Vagina (tissue), 2 donors: ENCODE data around the gene CRPPA. TPM values are rescaled to one million over a fixed set of nuclear protein-coding genes. Genes with fewer than 3 reads are reported as not detected.
"Not testable (repeated sequence)": the region's sequence is repeated elsewhere in the genome, so short reads cannot be mapped to it uniquely, and the experiment has no call there.

ENCODE experiments used
- DNase-seq, 2 donors: peaks; one replicate each; pipeline ENCODE4 v3.0.0-alpha.2; 2017; ENCODE audit errors: extremely low spot score in 2 of 2
- H3K27ac ChIP-seq: fragments of 200-600 bp; sonication (generic); one replicate; pipeline ENCODE4 v1.5.1; 2019
- H3K27me3 ChIP-seq: fragments of 200-600 bp; sonication (generic); one replicate; pipeline ENCODE4 v1.5.1; 2019
- H3K36me3 ChIP-seq, 2 donors: fragments of 200-600 bp; sonication (generic); one replicate each; pipeline ENCODE4 v1.5.1; 2017 to 2019
- H3K4me1 ChIP-seq: fragments of 200-600 bp; sonication (generic); one replicate; pipeline ENCODE4 v1.5.1; 2019
- H3K4me3 ChIP-seq, 2 donors: fragments of 200-600 bp; sonication (generic); 1 replicate in 1 of 2; 2 replicates in 1 of 2; pipeline ENCODE4 v1.5.1; 2016 to 2019
- H3K9me3 ChIP-seq: fragments of 200-600 bp; sonication (generic); one replicate; pipeline ENCODE4 v1.5.1; 2019
- POLR2A ChIP-seq, 2 donors: fragments of 450-650 bp; IDR thresholded peaks; one replicate each; pipeline ENCODE4 v1.6.1; 2017; ENCODE audit warnings: antibody characterized with exemption in 2 of 2, mild to moderate bottlenecking in 2 of 2, moderate library complexity in 2 of 2
- POLR2AphosphoS5 ChIP-seq, 2 donors: sonication (generic); formaldehyde crosslinking; IDR thresholded peaks; one replicate each; pipeline ENCODE4 v1.9.0; 2017; ENCODE audit warnings: antibody characterized with exemption in 2 of 2, mild to moderate bottlenecking in 2 of 2, low read depth in 1 of 2; ENCODE audit not compliant: insufficient read depth in 1 of 2
- intact Hi-C: fragments of 100-400 bp; cut with DNase I; formaldehyde crosslinking; loops from one replicate; pipeline ENCODE4 v1.15.1; 2023
- total RNA-seq: library from RNA; depleted of rRNA; stranded (reverse); fragments of >200 nt; gene quantifications from one replicate; pipeline ENCODE4 v1.2.3, GENCODE V29; 2016
- TF ChIP-seq, protein P1 (sequence below), 3 experiments: fragments of 450-650 bp in 2 of 3; fragments of 200-600 bp in 1 of 3; sonication (generic) in 1 of 3; IDR thresholded peaks; one replicate each; pipeline ENCODE4 v1.5.1; 2017 to 2019; ENCODE audit warnings: antibody characterized with exemption in 3 of 3, mild to moderate bottlenecking in 2 of 3, moderate library complexity in 2 of 3

CRPPA gene
- total RNA-seq, 1 donor from 2014 or later, result 1.2 TPM

DNA sequence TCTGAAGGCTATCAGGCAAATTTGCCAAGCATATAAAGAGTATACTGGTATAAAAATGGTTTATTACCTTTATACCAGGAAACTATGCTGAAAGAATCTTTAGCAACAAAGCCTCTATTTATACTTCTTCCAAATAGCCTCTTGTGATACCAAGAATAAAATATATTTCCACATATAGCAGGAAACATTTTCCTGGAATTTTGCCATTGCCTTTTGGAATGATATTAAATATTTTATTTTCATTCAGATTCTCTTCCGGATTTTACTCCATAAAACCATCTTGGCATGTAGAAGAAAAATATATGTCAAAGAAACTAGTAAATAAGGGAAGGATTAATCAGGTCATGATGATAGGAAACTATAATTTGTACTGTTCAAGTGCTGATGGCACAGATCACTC lies 26.5 kb upstream of the CRPPA start:
- DNase-seq, result no peak
- Histone ChIP-seq H3K4me3 (no peak overlapping the region), H3K9me3 (no peaks in the 10 kb centered on the region), H3K36me3 (no peaks in the 10 kb centered on the region), H3K27me3 (no peaks in the 10 kb centered on the region), H3K4me1 (no peaks in the 10 kb centered on the region), H3K27ac (no peak overlapping the region)
- TF ChIP-seq POLR2AphosphoS5 (IDR thresholded peaks at IDR 0.05; ENCODE audit: insufficient read depth in 1 of 2, low read depth in 1 of 2) (no peak), POLR2A (IDR thresholded peaks at IDR 0.05) (no peak)
- TF ChIP-seq, protein P1, sequence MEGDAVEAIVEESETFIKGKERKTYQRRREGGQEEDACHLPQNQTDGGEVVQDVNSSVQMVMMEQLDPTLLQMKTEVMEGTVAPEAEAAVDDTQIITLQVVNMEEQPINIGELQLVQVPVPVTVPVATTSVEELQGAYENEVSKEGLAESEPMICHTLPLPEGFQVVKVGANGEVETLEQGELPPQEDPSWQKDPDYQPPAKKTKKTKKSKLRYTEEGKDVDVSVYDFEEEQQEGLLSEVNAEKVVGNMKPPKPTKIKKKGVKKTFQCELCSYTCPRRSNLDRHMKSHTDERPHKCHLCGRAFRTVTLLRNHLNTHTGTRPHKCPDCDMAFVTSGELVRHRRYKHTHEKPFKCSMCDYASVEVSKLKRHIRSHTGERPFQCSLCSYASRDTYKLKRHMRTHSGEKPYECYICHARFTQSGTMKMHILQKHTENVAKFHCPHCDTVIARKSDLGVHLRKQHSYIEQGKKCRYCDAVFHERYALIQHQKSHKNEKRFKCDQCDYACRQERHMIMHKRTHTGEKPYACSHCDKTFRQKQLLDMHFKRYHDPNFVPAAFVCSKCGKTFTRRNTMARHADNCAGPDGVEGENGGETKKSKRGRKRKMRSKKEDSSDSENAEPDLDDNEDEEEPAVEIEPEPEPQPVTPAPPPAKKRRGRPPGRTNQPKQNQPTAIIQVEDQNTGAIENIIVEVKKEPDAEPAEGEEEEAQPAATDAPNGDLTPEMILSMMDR (IDR thresholded peaks at IDR 0.05), result no peak
- intact Hi-C loops, result no loop called here

- no peaks in the 10 kb centered on the region for H3K9me3 ChIP-seq
- no peaks in the 10 kb centered on the region for H3K36me3 ChIP-seq
- TF ChIP-seq POLR2AphosphoS5 (IDR thresholded peaks at IDR 0.05; ENCODE audit: insufficient read depth in 1 of 2, low read depth in 1 of 2) (no peak), POLR2A (IDR thresholded peaks at IDR 0.05) (no peak)
- TF ChIP-seq, protein P1 (IDR thresholded peaks at IDR 0.05), result no peak
- H3K4me1 ChIP-seq, result no peaks in the 10 kb centered on the region
- no peak overlapping the region for H3K4me3 ChIP-seq
- H3K27ac ChIP-seq, result no peak overlapping the region
- no peak for DNase-seq
- no peaks in the 10 kb centered on the region for H3K27me3 ChIP-seq
- intact Hi-C loops, result no loop called here
Observed at GRCh38 chr7:16446508-16446907, 25.2 kb upstream of the CRPPA start.

DNA sequence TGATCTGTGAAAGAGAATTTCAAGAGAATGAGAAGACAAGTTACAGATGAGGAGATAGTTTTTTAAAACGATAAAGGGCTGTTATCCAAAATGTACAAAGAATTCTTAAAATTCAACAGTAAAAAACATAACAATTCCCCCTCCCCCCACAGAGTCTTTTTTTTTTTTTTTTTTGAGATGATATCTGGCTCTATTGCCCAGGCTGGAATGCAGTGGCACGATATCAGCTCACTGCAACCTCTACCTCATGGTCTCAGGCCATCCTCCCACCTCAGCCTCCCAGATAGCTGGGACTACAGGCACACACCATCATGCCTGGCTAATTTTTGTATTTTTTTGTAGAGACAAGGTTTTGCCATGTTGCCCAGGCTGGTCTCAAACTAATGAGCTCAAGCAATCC lies 22.5 kb upstream of the CRPPA start:
- intact Hi-C loops, DNase-seq, H3K4me1 ChIP-seq, H3K27me3 ChIP-seq, H3K36me3 ChIP-seq, H3K4me3 ChIP-seq, H3K27ac ChIP-seq, H3K9me3 ChIP-seq: not testable (repeated sequence)

DNA sequence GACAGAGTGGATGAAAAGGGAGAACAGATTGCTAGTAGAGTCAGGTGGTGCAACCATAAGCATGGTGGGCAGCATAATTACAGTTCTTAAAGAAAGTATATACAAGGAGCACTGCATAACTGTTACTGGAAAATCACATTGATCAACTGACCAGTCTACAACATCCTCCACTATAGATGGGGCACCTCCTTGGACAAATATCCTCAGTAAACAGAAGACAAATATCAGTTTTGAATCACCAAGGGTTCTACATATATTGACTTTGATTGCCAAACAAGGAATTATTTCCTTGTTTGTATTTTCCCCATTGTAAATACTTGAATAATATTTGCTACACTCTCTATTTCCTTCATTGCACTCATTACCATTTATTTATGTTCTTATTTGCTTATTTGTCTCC lies 17.6 kb upstream of the CRPPA start:
- DNase-seq, result no peak
- intact Hi-C loops, result no loop called here

GRCh38 chr7:16436306-16436705 lies 15.0 kb upstream of the CRPPA start:
- intact Hi-C loops, result no loop called here
- TF ChIP-seq POLR2AphosphoS5 (IDR thresholded peaks at IDR 0.05; ENCODE audit: insufficient read depth in 1 of 2, low read depth in 1 of 2) (no peak), POLR2A (IDR thresholded peaks at IDR 0.05) (no peak)
- TF ChIP-seq, protein P1 (IDR thresholded peaks at IDR 0.05), result no peak
- Histone ChIP-seq H3K36me3 (no peaks in the 10 kb centered on the region), H3K27ac (no peak overlapping the region), H3K4me1 (no peaks in the 10 kb centered on the region), H3K27me3 (no peaks in the 10 kb centered on the region), H3K9me3 (no peaks in the 10 kb centered on the region), H3K4me3 (no peak overlapping the region)
- no peak for DNase-seq

More for the DNA sequence above, 17.6 kb upstream of the CRPPA start:
- no peak overlapping the region for H3K27ac ChIP-seq
- no peaks in the 10 kb centered on the region for H3K9me3 ChIP-seq
- H3K4me3 ChIP-seq, result no peak overlapping the region
- H3K4me1 ChIP-seq, result no peaks in the 10 kb centered on the region
- H3K36me3 ChIP-seq, result no peaks in the 10 kb centered on the region
- TF ChIP-seq POLR2AphosphoS5 (IDR thresholded peaks at IDR 0.05; ENCODE audit: insufficient read depth in 1 of 2, low read depth in 1 of 2) (no peak), POLR2A (IDR thresholded peaks at IDR 0.05) (no peak)
- TF ChIP-seq, protein P1 (IDR thresholded peaks at IDR 0.05), result no peak
- H3K27me3 ChIP-seq, result no peaks in the 10 kb centered on the region
